Stomach (tissue), 19 donors: ENCODE data around the gene ADH6. TPM values are rescaled to one million over a fixed set of nuclear protein-coding genes. Genes with fewer than 3 reads are reported as not detected.
A peak's percentile ranks its signal among the peaks of the same experiment; 100 is the strongest.

Experiments
- DNase-seq, 2 donors: peaks; one replicate each; pipeline versions ENCODE4 v3.0.0 to v3.0.0-alpha.2; 2013 to 2019
- H3K27ac ChIP-seq, 5 donors: fragments of 200-600 bp in 4 of 5; sonication (generic) in 4 of 5; one replicate each; pipeline ENCODE4 v1.5.1; 2013 to 2019; ENCODE audit warnings: mild to moderate bottlenecking in 1 of 5, moderate library complexity in 1 of 5
- H3K27me3 ChIP-seq, 3 donors: fragments of 200-600 bp; sonication (generic); one replicate each; pipeline ENCODE4 v1.5.1; 2017 to 2019; ENCODE audit warnings: mixed run types in 1 of 3
- H3K36me3 ChIP-seq, 4 donors: fragments of 200-600 bp; sonication (generic); 1 replicate in 3 of 4; 2 replicates in 1 of 4; pipeline ENCODE4 v1.5.1; 2016 to 2019
- H3K4me1 ChIP-seq, 4 donors: fragments of 200-600 bp; sonication (generic); one replicate each; pipeline ENCODE4 v1.5.1; 2016 to 2019
- H3K4me3 ChIP-seq, 4 donors: fragments of 200-600 bp; sonication (generic) in 3 of 4; one replicate each; pipeline ENCODE4 v1.5.1; 2016 to 2019; ENCODE audit warnings: mild to moderate bottlenecking in 1 of 4
- H3K9me3 ChIP-seq, 4 donors: fragments of 200-600 bp; sonication (generic); one replicate each; pipeline ENCODE4 v1.5.1; 2016 to 2019
- EP300 ChIP-seq: sonication (generic); formaldehyde crosslinking; IDR thresholded peaks from one replicate; pipeline ENCODE4 v1.6.1; 2017; ENCODE audit warnings: antibody characterized with exemption
- POLR2A ChIP-seq, 4 donors: fragments of 450-650 bp; IDR thresholded peaks; one replicate each; pipeline ENCODE4 v1.6.1; 2016; ENCODE audit warnings: antibody characterized with exemption in 4 of 4, control low read depth in 2 of 4, mild to moderate bottlenecking in 1 of 4, moderate library complexity in 1 of 4
- POLR2AphosphoS5 ChIP-seq, 3 donors: sonication (generic); formaldehyde crosslinking; IDR thresholded peaks; one replicate each; pipeline ENCODE4 v1.6.1; 2016; ENCODE audit warnings: antibody characterized with exemption in 3 of 3
- WGBS, 5 donors: extraction: QIAGEN DNeasy Blood & Tissue Kit in 3 of 5; methylation state at CpG; one replicate each; pipeline versions ENCODE4 v1.1.5 to v1.1.7; 2013 to 2018; 5-methylcytosine and 5-hydroxymethylcytosine counted together
- intact Hi-C: fragments of 100-400 bp; cut with DNase I; formaldehyde crosslinking; loops from one replicate; pipeline ENCODE4 v1.15.1; 2023; ENCODE audit warnings: low total_unique reads
- long read RNA-seq, 10 donors: transcript quantifications; one replicate each; lab custom pipeline, GENCODE V29; 2026
- polyA plus RNA-seq, 3 donors: library from polyadenylated mRNA; stranded (reverse); fragments of 200-250 nt; gene quantifications; one replicate each; pipeline ENCODE4 v1.2.3, GENCODE V29; 2013
- total RNA-seq, 5 donors: library from RNA; depleted of rRNA; stranded (reverse); fragments of >200 nt; gene quantifications; one replicate each; pipeline versions ENCODE4 v1.1.0 to v1.2.3, GENCODE V29; 2014 to 2016
- TF ChIP-seq, protein P1 (sequence below), 7 experiments: fragments of 450-650 bp in 4 of 7; fragments of 200-600 bp in 3 of 7; sonication (generic) in 3 of 7; IDR thresholded peaks; one replicate each; pipeline ENCODE4 v1.5.1; 2016 to 2019; ENCODE audit warnings: antibody characterized with exemption in 7 of 7, control low read depth in 2 of 7, mild to moderate bottlenecking in 1 of 7
- donor health status: healthy with polysubstance abuse.
- donor health status: Bipolar disorder and iron deficiency.
- donor health status: healthy.

ADH6 gene
- 1 to 10 TPM in 1 of 5 donors, under 1 TPM in 1, not detected in 3; 0.92 to 1.7 TPM for total RNA-seq
- polyA plus RNA-seq = under 1 TPM in 1 of 3 donors, not detected in 2; 0.05 TPM
- long read RNA-seq, donor 1 = 0 reads
- long read RNA-seq, donor 2, partial matches to known transcripts = 0 of 1 reads
- long read RNA-seq, donor 2, other reads (novel, unspliced or antisense) = 0 of 1 reads
- long read RNA-seq, donor 3 = 0 reads
- long read RNA-seq, donor 4 = 0 reads
- long read RNA-seq, donor 5 = 0 reads
- long read RNA-seq, donor 6 = 0 reads
- long read RNA-seq, donor 7 = 0 reads
- long read RNA-seq, donor 8 = 0 reads
- long read RNA-seq, donor 9 = 0 reads
- long read RNA-seq, donor 10 = 0 reads

DNA sequence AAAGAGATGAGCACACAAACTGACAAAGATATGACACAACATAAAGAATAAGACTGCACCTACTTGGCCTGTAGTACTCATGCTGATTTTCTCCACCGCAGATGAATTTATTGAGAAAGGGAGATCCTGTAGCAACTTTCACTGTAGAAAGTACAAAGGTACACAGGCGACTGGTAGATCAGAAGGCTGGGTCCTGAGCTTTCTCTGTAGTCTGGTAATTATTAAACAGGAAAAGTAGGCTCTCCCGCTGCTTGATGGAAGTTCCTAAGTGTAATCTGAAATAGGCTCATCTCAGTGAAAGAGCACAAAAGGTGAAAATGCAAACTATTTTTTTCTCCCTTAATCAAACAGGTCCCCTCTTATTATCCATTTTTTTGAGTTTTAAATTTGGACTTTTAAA is at the start of gene ADH6:
TSS of gene ADH6 (minus strand) at position 175 of the 400 bp plus-strand sequence. CDS start at position 81, 94 bp downstream.
- WGBS, 5 donors = 27 to 52% (median 43%) methylated on average over 3 of the region's 3 CpGs
- no peak for TF ChIP-seq POLR2A (IDR thresholded peaks at IDR 0.05)
- TF ChIP-seq, protein P1, sequence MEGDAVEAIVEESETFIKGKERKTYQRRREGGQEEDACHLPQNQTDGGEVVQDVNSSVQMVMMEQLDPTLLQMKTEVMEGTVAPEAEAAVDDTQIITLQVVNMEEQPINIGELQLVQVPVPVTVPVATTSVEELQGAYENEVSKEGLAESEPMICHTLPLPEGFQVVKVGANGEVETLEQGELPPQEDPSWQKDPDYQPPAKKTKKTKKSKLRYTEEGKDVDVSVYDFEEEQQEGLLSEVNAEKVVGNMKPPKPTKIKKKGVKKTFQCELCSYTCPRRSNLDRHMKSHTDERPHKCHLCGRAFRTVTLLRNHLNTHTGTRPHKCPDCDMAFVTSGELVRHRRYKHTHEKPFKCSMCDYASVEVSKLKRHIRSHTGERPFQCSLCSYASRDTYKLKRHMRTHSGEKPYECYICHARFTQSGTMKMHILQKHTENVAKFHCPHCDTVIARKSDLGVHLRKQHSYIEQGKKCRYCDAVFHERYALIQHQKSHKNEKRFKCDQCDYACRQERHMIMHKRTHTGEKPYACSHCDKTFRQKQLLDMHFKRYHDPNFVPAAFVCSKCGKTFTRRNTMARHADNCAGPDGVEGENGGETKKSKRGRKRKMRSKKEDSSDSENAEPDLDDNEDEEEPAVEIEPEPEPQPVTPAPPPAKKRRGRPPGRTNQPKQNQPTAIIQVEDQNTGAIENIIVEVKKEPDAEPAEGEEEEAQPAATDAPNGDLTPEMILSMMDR (IDR thresholded peaks at IDR 0.05) = no peak
- TF ChIP-seq EP300 = no peak
- TF ChIP-seq POLR2AphosphoS5 (IDR thresholded peaks at IDR 0.05) = no peak
- DNase-seq = peak in 1 of 2 donors; percentile 64
- Histone ChIP-seq H3K9me3 (no peaks in the 10 kb centered on the region), H3K4me1 (peaks cover 0 to 4% (median 0%) of the 10 kb centered on the region in 4 donors), H3K4me3 (no peak within 1 kb of the TSS), H3K27ac (no peak within 1 kb of the TSS), H3K27me3 (no peaks in the 10 kb centered on the region), H3K36me3 (no peaks in the 10 kb centered on the region)
- intact Hi-C loops = no loop called here

DNA sequence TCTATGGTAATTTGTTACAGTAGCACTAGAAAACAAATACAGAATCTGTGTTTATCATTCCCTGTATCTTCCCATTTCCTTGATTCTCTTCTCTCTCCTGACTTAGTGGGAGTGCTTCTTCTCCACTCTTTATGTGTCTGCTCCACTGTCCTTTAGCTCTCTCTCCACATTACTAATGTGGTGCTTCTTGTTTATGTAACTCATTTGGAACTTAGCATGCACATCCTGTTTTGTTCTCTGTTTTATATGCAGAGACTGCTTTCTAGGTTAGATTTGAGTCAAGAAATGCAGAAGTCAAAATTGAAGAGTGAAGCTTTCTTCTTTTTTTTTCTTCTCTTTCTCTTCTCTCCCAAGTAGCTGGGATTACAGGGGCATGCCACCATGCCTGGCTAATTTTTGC is 45.9 kb upstream of the ADH6 start:
- Histone ChIP-seq H3K9me3 (no peaks in the 10 kb centered on the region), H3K4me1 (no peaks in the 10 kb centered on the region), H3K27ac (no peak overlapping the region), H3K4me3 (no peak overlapping the region), H3K36me3 (no peaks in the 10 kb centered on the region), H3K27me3 (no peaks in the 10 kb centered on the region)
- intact Hi-C loops = no loop called here
- TF ChIP-seq, protein P1 (IDR thresholded peaks at IDR 0.05) = no peak
- no peak for TF ChIP-seq POLR2A (IDR thresholded peaks at IDR 0.05)
- no peak for DNase-seq

DNA sequence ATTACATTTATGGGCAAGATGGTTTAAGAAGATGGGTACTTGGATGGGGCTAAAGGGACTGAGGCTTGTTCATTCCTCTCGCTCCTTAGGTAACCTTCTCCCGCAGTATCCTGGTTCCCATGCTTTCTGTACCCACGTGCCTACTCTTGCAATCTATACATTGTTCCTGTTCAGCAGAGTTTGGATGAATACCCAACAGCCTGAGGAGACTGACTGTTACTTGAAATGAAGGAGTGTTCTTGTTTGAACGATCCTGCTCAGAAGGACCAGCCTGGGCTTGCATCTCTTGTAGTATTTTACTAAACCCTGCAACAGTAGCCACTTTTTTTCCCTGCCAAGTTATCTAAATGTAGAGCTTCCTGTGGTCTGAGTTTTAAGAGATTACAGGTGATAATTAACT is 33.7 kb upstream of the ADH6 start:
- 81 to 89% (median 87%) methylated on average over 4 of the region's 4 CpGs for WGBS, 5 donors
- DNase-seq = no peak
- H3K4me3 ChIP-seq = no peak overlapping the region
- H3K9me3 ChIP-seq = peaks cover 0 to under 1% (median 0%) of the 10 kb centered on the region in 4 donors
- TF ChIP-seq POLR2A (IDR thresholded peaks at IDR 0.05) = no peak
- TF ChIP-seq POLR2AphosphoS5 (IDR thresholded peaks at IDR 0.05) = no peak
- no peak for TF ChIP-seq EP300
- TF ChIP-seq, protein P1 (IDR thresholded peaks at IDR 0.05) = no peak
- H3K4me1 ChIP-seq = no peaks in the 10 kb centered on the region
- no peaks in the 10 kb centered on the region for H3K36me3 ChIP-seq
- no peak overlapping the region for H3K27ac ChIP-seq
- intact Hi-C loops = no loop called here
- no peaks in the 10 kb centered on the region for H3K27me3 ChIP-seq

DNA sequence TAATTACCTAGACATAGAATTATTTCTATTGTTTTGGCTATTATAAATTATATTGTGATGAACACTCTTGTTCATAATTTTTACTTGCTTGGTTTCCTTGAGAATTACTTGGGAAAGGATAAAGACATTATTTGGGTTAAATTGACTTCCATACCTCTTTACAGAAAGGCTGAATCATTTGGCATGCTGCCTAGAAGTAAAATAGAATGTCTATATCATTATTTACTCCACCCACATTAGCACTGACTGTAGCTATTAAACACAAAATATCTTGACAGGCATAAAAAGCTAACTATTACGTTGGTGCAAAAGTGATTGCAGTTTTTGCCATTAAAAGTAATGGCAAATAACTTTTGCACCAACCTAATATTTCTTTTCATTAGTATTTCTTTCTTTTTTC is 29.7 kb upstream of the ADH6 start:
- Histone ChIP-seq H3K27me3 (no peaks in the 10 kb centered on the region), H3K4me3 (no peak overlapping the region), H3K36me3 (no peaks in the 10 kb centered on the region), H3K27ac (no peak overlapping the region), H3K9me3 (peaks cover 0 to 18% (median 7%) of the 10 kb centered on the region in 4 donors), H3K4me1 (no peaks in the 10 kb centered on the region)
- peak in 1 of 2 donors; percentile 48 for DNase-seq
- 38 to 71% (median 53%) methylated on average over 1 of the region's 1 CpG for WGBS, 5 donors
- intact Hi-C loops = no loop called here
- TF ChIP-seq POLR2AphosphoS5 (IDR thresholded peaks at IDR 0.05) (no peak), POLR2A (IDR thresholded peaks at IDR 0.05) (no peak), EP300 (no peak)
- TF ChIP-seq, protein P1 (IDR thresholded peaks at IDR 0.05) = no peak
